ENCODE results near the gene IFT57.

DNA sequence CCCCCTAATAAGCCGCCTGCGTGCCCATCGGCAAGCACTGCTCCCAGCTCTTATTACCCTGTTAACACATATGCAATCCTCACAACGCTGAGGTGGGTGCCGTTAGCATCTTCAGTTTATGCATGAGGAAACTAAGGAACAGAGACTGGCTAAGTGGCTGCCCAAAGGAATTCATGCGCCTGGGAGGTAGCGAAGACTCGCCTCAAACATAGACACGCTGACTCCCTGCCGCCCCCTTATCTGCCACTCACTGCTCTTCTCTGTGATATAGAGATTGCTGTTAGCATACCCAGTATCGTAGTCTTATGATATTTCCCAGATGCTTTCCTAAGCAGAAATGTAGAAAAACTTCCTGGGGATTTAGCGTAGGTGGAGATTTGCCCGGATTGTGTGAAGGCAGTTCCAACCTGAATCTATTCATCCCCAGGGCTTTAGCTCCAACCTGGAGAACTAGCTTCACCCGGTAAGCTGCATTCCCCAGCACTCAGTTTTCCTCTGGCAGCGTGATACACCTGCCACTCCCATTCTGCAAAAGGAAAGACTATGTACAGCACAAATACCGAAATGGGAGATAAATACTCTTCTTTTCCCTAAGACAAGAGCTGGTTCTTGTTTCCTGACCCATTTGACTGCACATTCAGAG, 107.7 kb downstream of the IFT57 start:
- TF ChIP-seq, protein P1, sequence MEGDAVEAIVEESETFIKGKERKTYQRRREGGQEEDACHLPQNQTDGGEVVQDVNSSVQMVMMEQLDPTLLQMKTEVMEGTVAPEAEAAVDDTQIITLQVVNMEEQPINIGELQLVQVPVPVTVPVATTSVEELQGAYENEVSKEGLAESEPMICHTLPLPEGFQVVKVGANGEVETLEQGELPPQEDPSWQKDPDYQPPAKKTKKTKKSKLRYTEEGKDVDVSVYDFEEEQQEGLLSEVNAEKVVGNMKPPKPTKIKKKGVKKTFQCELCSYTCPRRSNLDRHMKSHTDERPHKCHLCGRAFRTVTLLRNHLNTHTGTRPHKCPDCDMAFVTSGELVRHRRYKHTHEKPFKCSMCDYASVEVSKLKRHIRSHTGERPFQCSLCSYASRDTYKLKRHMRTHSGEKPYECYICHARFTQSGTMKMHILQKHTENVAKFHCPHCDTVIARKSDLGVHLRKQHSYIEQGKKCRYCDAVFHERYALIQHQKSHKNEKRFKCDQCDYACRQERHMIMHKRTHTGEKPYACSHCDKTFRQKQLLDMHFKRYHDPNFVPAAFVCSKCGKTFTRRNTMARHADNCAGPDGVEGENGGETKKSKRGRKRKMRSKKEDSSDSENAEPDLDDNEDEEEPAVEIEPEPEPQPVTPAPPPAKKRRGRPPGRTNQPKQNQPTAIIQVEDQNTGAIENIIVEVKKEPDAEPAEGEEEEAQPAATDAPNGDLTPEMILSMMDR (IDR thresholded peaks at IDR 0.05) = no peak
- TF ChIP-seq EZH2 (IDR thresholded peaks at IDR 0.05; ENCODE audit: borderline replicate concordance, insufficient read depth, low read depth, low read length, poor library complexity, severe bottlenecking) = no peak

Data from B cell (primary cell).